Neural cell (in vitro differentiated cells): ENCODE measurements around the gene RGL1. TPM values are rescaled to one million over a fixed set of nuclear protein-coding genes. Genes with fewer than 3 reads are reported as not detected.

ENCODE experiments used
- H2AFZ ChIP-seq: fragments of 200-600, 300-800 bp; sonication (generic), shearing (Covaris generic); 2 replicates; pipeline ENCODE4 v1.6.0; 2014; ENCODE audit warnings: low read depth, mild to moderate bottlenecking, antibody characterized with exemption, low read length, moderate library complexity
- H3F3A ChIP-seq: fragments of 200-600 bp; shearing (Covaris generic); 2 replicates; pipeline ENCODE4 v1.6.1; 2016; ENCODE audit warnings: mild to moderate bottlenecking, moderate library complexity, mixed read lengths, antibody characterized with exemption, low read length; ENCODE audit not compliant: insufficient read depth, poor library complexity, severe bottlenecking
- H3K27ac ChIP-seq: fragments of 200-600, 300-800 bp; sonication (generic), shearing (Covaris generic); 2 replicates; pipeline ENCODE4 v1.5.1; 2014; ENCODE audit warnings: mild to moderate bottlenecking, low read length, moderate library complexity
- H3K27me3 ChIP-seq: fragments of 300-800, 200-600 bp; sonication (generic), shearing (Covaris generic); 2 replicates; pipeline ENCODE4 v1.6.0; 2014; ENCODE audit warnings: mild to moderate bottlenecking, low read depth, low read length, moderate library complexity; ENCODE audit not compliant: insufficient read depth
- H3K36me3 ChIP-seq: fragments of 300-800, 200-600 bp; sonication (generic), shearing (Covaris generic); 2 replicates; pipeline ENCODE4 v1.5.1; 2014; ENCODE audit warnings: mild to moderate bottlenecking, antibody characterized with exemption, low read length, moderate library complexity; ENCODE audit not compliant: insufficient read depth
- H3K4me2 ChIP-seq: fragments of 300-800, 200-600 bp; sonication (generic), shearing (Covaris generic); 2 replicates; pipeline ENCODE4 v1.6.0; 2014; ENCODE audit warnings: mild to moderate bottlenecking, low read length
- H3K4me3 ChIP-seq: fragments of 300-800, 200-600 bp; sonication (generic), shearing (Covaris generic); 2 replicates; pipeline ENCODE4 v1.5.1; 2014; ENCODE audit warnings: mild to moderate bottlenecking, low read length, moderate library complexity
- H3K79me2 ChIP-seq: fragments of 200-600 bp; shearing (Covaris generic); replicated peaks from 2 replicates; pipeline ENCODE4 v1.6.0; 2014; ENCODE audit warnings: mild to moderate bottlenecking, low read length, moderate library complexity; ENCODE audit not compliant: insufficient read depth
- H3K9ac ChIP-seq: fragments of 300-800, 200-600 bp; sonication (generic), shearing (Covaris generic); 2 replicates; pipeline ENCODE4 v1.6.1; 2016; ENCODE audit warnings: mild to moderate bottlenecking, low read length, mixed read lengths
- H3K9me2 ChIP-seq: fragments of 200-600 bp; shearing (Covaris generic); 2 replicates; pipeline ENCODE4 v1.6.1; 2016; ENCODE audit warnings: mild to moderate bottlenecking, low read length, mixed read lengths; ENCODE audit not compliant: insufficient read depth
- H3K9me3 ChIP-seq: fragments of 200-600, 300-800 bp; sonication (generic), shearing (Covaris generic); 2 replicates; pipeline ENCODE4 v1.6.1; 2016; ENCODE audit warnings: mild to moderate bottlenecking, mixed run types, low read length, moderate library complexity, mixed read lengths
- H4K20me1 ChIP-seq: fragments of 200-600 bp; shearing (Covaris generic); 2 replicates; pipeline ENCODE4 v1.6.1; 2016; ENCODE audit warnings: mild to moderate bottlenecking, mixed run types; ENCODE audit not compliant: insufficient read depth
- CTCF ChIP-seq: fragments of 450-650 bp; IDR thresholded peaks from 2 replicates; pipeline ENCODE4 v1.5.1; 2014; ENCODE audit warnings: antibody characterized with exemption, mild to moderate bottlenecking, moderate library complexity; ENCODE audit not compliant: poor library complexity, severe bottlenecking
- EP300 ChIP-seq: fragments of 450-650 bp; conservative IDR thresholded peaks from 2 replicates; pipeline ENCODE4 v1.6.1; 2014; ENCODE audit warnings: antibody characterized with exemption, mild to moderate bottlenecking, moderate library complexity; ENCODE audit not compliant: poor library complexity, severe bottlenecking
- EZH2 ChIP-seq: fragments of 200-600, 300-800 bp; shearing (Covaris generic), sonication (generic); IDR thresholded peaks from 2 replicates; pipeline ENCODE4 v1.6.1; 2014; ENCODE audit warnings: antibody characterized with exemption, low read length, borderline replicate concordance, mild to moderate bottlenecking; ENCODE audit not compliant: insufficient read depth, poor library complexity, severe bottlenecking
- MXI1 ChIP-seq: fragments of 450-650 bp; conservative IDR thresholded peaks from 2 replicates; pipeline ENCODE4 v1.6.1; 2014; ENCODE audit warnings: antibody characterized with exemption, mild to moderate bottlenecking; ENCODE audit not compliant: poor library complexity, severe bottlenecking
- POLR2AphosphoS5 ChIP-seq: IDR thresholded peaks from 2 replicates; pipeline ENCODE4 v1.6.1; 2012
- RAD21 ChIP-seq: fragments of 450-650 bp; conservative IDR thresholded peaks from 2 replicates; pipeline ENCODE4 v1.6.1; 2014; ENCODE audit warnings: antibody characterized with exemption, mild to moderate bottlenecking, moderate library complexity
- SMC3 ChIP-seq: fragments of 450-650 bp; conservative IDR thresholded peaks from 2 replicates; pipeline ENCODE4 v1.6.1; 2014; ENCODE audit warnings: antibody characterized with exemption, mild to moderate bottlenecking, moderate library complexity; ENCODE audit not compliant: poor library complexity
- TAF1 ChIP-seq: IDR thresholded peaks from 2 replicates; pipeline ENCODE4 v1.6.1; 2012; ENCODE audit warnings: low read depth
- polyA plus RNA-seq: library from polyadenylated mRNA; depleted of rRNA; stranded (reverse); fragments of >200 nt; gene quantifications from 2 replicates; pipeline ENCODE4 v1.2.3, GENCODE V29; 2014
- TF ChIP-seq, protein P1 (sequence below): IDR thresholded peaks from 2 replicates; pipeline ENCODE4 v1.6.1; 2012; ENCODE audit warnings: borderline replicate concordance

RGL1 gene
- polyA plus RNA-seq, 1 donor from 2014 or later: 14.7 TPM

DNA sequence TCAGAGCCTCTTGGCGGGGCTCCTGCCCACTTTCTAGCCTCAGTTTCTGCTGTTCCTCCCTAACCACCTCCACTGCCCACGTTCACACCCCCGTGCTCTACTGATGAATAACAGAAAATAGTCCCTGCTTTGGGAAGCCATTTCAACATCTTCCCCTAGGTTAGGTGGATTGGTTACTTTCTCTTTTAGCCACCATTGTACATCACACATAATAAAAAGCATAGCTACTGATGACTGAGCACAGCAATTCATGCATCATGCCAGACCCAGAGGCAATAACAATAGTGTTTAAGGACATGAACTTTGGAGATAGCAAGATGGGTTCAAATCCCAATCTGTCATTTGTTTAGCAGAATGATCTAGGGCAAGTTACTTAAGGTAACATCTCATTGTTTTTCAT, 158.0 kb downstream of the RGL1 start:
- TF ChIP-seq, protein P1, sequence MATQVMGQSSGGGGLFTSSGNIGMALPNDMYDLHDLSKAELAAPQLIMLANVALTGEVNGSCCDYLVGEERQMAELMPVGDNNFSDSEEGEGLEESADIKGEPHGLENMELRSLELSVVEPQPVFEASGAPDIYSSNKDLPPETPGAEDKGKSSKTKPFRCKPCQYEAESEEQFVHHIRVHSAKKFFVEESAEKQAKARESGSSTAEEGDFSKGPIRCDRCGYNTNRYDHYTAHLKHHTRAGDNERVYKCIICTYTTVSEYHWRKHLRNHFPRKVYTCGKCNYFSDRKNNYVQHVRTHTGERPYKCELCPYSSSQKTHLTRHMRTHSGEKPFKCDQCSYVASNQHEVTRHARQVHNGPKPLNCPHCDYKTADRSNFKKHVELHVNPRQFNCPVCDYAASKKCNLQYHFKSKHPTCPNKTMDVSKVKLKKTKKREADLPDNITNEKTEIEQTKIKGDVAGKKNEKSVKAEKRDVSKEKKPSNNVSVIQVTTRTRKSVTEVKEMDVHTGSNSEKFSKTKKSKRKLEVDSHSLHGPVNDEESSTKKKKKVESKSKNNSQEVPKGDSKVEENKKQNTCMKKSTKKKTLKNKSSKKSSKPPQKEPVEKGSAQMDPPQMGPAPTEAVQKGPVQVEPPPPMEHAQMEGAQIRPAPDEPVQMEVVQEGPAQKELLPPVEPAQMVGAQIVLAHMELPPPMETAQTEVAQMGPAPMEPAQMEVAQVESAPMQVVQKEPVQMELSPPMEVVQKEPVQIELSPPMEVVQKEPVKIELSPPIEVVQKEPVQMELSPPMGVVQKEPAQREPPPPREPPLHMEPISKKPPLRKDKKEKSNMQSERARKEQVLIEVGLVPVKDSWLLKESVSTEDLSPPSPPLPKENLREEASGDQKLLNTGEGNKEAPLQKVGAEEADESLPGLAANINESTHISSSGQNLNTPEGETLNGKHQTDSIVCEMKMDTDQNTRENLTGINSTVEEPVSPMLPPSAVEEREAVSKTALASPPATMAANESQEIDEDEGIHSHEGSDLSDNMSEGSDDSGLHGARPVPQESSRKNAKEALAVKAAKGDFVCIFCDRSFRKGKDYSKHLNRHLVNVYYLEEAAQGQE: no peak
- no peak for TF ChIP-seq RAD21
- TF ChIP-seq MXI1: no peak
- no peak for TF ChIP-seq SMC3
- TF ChIP-seq EP300: no peak
- no peak for TF ChIP-seq CTCF
- no peak for TF ChIP-seq POLR2AphosphoS5
- TF ChIP-seq TAF1: no peak
- TF ChIP-seq EZH2: no peak
- Histone ChIP-seq H3K27ac (no peak overlapping the region), H3K27me3 (no peaks in the 10 kb centered on the region), H3K9me2 (no peaks in the 10 kb centered on the region), H3K4me2 (no peak overlapping the region), H3K79me2 (no peaks in the 10 kb centered on the region), H3K9ac (no peak overlapping the region), H2AFZ (no peak overlapping the region), H3F3A (no peaks in the 10 kb centered on the region), H3K9me3 (no peaks in the 10 kb centered on the region), H4K20me1 (no peaks in the 10 kb centered on the region), H3K36me3 (no peaks in the 10 kb centered on the region), H3K4me3 (no peak overlapping the region)

GRCh38 chr1:183965726-183966125, 160.8 kb downstream of the RGL1 start:
- no peaks in the 10 kb centered on the region for H3K9me2 ChIP-seq
- H3K9me3 ChIP-seq: no peaks in the 10 kb centered on the region
- TF ChIP-seq MXI1 (no peak), SMC3 (no peak), EP300 (no peak), EZH2 (no peak), TAF1 (no peak), RAD21 (no peak)
- TF ChIP-seq, protein P1: no peak
- H3K4me3 ChIP-seq: no peak overlapping the region
- no peaks in the 10 kb centered on the region for H4K20me1 ChIP-seq
- H3K9ac ChIP-seq: no peak overlapping the region
- no peak overlapping the region for H3K27ac ChIP-seq
- H3K4me2 ChIP-seq: no peak overlapping the region
- H3K79me2 ChIP-seq: no peaks in the 10 kb centered on the region
- no peak overlapping the region for H2AFZ ChIP-seq
- no peaks in the 10 kb centered on the region for H3F3A ChIP-seq
- H3K36me3 ChIP-seq: no peaks in the 10 kb centered on the region
- H3K27me3 ChIP-seq: no peaks in the 10 kb centered on the region
